Smooth muscle cell (in vitro differentiated cells): Measurements from ENCODE around the gene ATIC. TPM values are rescaled to one million over a fixed set of nuclear protein-coding genes. Genes with fewer than 3 reads are reported as not detected.

Source experiments
- DNase-seq: peaks from one replicate; lab custom pipeline; 2025; ENCODE audit not compliant: unreplicated experiment; lab: John Stamatoyannopoulos, UW
- H2AFZ ChIP-seq: fragments of 200-600 bp; sonication (generic); 2 replicates; pipeline ENCODE4 v1.6.0; 2016; ENCODE audit warnings: antibody characterized with exemption, low read depth, mild to moderate bottlenecking
- H3F3A ChIP-seq: fragments of 200-600 bp; sonication (generic); 2 replicates; pipeline ENCODE4 v1.6.0; 2017; ENCODE audit warnings: antibody characterized with exemption, low read depth
- H3K27ac ChIP-seq: fragments of 200-600 bp; sonication (generic); 2 replicates; pipeline ENCODE4 v1.5.1; 2016; ENCODE audit warnings: low read depth, mild to moderate bottlenecking
- H3K27me3 ChIP-seq: fragments of 200-600 bp; sonication (generic); 2 replicates; pipeline ENCODE4 v1.6.1; 2016; ENCODE audit warnings: low read depth, mild to moderate bottlenecking
- H3K36me3 ChIP-seq: fragments of 200-600 bp; sonication (generic); 2 replicates; pipeline ENCODE4 v1.5.1; 2016; ENCODE audit warnings: low read depth
- H3K4me1 ChIP-seq: fragments of 200-600 bp; sonication (generic); 2 replicates; pipeline ENCODE4 v1.5.1; 2016; ENCODE audit warnings: low read depth
- H3K4me2 ChIP-seq: fragments of 200-600 bp; sonication (generic); 2 replicates; pipeline ENCODE4 v1.6.0; 2016; ENCODE audit warnings: mild to moderate bottlenecking
- H3K4me3 ChIP-seq: fragments of 200-600 bp; sonication (generic); 2 replicates; pipeline ENCODE4 v1.5.1; 2016; ENCODE audit warnings: mild to moderate bottlenecking
- H3K79me2 ChIP-seq: fragments of 200-600 bp; sonication (generic); 2 replicates; pipeline ENCODE4 v1.6.0; 2016; ENCODE audit warnings: low read depth, mild to moderate bottlenecking
- H3K9ac ChIP-seq: fragments of 200-600 bp; sonication (generic); 2 replicates; pipeline ENCODE4 v1.6.0; 2016; ENCODE audit warnings: low read depth
- H3K9me3 ChIP-seq: fragments of 200-600 bp; sonication (generic); replicated peaks from 2 replicates; pipeline ENCODE4 v1.5.1; 2016; ENCODE audit warnings: low read depth
- H4K20me1 ChIP-seq: fragments of 200-600 bp; sonication (generic); 2 replicates; pipeline ENCODE4 v1.6.0; 2016; ENCODE audit warnings: low read depth
- WGBS: methylation state at CpG from one replicate; pipeline ENCODE4 v1.1.7; 2016; ENCODE audit warnings: low lambda C conversion rate; 5-methylcytosine and 5-hydroxymethylcytosine counted together
- polyA plus RNA-seq: library from polyadenylated mRNA; unstranded; fragments of >200 nt; fragmentation: Nextera tagmentation; extraction: Ambion mirVana; gene quantifications from 2 replicates; pipeline ENCODE4 v1.2.1, GENCODE V29; 2016
- total RNA-seq: library from RNA; depleted of rRNA; stranded (reverse); fragments of >200 nt; gene quantifications from 2 replicates; pipeline ENCODE4 v1.2.3, GENCODE V29; 2014
- TF ChIP-seq, protein P1 (sequence below): fragments of 200-600 bp; sonication (generic); IDR thresholded peaks from 2 replicates; pipeline ENCODE4 v1.5.1; 2017; ENCODE audit warnings: borderline replicate concordance, mild to moderate bottlenecking, antibody characterized with exemption; ENCODE audit not compliant: insufficient read depth, poor library complexity, severe bottlenecking

ATIC gene
- total and polyA plus RNA-seq, 2 experiments from 2014 or later: 28.3 to 67.7 TPM

DNA sequence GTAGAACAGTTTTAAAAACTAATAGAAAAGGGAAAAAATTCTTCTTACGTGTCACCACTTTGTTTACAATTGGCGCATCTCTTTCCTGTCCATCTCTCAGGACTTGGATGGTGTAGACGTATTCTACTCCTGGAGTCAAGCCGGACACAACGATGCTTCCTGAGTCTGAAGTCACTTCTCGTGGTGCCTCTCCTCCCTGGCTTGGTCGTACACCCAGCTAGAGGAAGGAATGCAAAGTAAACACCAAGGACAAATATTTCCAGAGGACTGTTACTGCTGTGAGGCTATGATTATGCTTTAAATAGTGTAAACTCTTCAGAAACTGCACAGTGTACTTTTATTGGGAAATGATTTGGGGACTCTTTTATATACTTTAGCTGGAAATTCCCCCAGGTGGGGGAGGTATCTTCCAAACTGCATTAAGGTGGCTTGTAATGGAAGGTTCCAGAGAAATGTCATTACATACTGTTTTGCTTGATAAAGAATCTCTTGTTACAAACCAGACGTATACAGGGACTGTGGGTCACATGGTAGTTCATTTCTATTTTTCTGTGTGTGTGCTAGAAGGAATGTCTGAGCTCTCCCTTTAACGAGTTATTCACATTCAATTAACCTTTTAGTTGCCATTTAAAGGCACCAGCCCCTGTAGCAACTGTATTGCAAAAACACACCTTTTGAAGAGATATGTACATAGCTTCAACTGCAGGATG lies 85.9 kb downstream of the ATIC start:
- WGBS: 59% methylated on average over 9 of the region's 9 CpGs
- H3K4me2 ChIP-seq: peak overlapping the region; percentile 48

DNA sequence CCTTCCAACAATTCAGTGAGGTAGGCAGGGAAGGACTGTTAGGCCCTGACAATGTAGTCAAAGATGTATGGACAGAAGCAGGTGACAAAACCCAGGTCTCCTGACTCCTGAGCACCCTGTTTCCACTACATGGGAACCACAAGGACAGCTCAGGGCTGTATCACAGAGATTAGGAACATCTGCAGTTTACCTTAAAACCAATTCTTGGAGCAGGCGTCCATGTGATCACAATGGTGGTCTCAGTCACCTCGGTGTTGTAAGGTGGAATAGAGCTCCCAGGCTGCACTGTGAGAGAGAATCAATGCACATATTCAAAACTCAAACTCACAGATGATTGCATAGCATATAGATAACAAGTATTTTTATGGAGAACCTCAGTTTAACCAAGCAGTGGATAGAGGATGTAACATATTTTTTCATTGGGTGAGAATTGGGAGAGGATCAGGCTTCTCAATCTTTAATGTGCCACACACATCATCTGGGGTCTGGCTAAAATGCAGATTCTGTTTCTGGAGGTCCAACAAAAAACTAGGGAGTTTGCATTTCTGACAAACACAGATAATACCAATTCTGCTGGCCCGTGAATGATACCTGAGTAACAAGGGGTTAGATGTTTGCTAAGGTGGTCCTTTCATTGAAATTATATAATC lies 87.3 kb downstream of the ATIC start:
- DNase-seq: no peak
- H2AFZ ChIP-seq: no peak overlapping the region
- WGBS: 90% methylated on average over 3 of the region's 3 CpGs
- H3K79me2 ChIP-seq: peaks cover 13% of the 10 kb centered on the region
- H4K20me1 ChIP-seq: peaks cover 100% of the 10 kb centered on the region
- H3K36me3 ChIP-seq: peaks cover 86% of the 10 kb centered on the region
- H3K27me3 ChIP-seq: no peaks in the 10 kb centered on the region
- H3K9me3 ChIP-seq: no peaks in the 10 kb centered on the region
- H3K27ac ChIP-seq: peak overlapping the region; percentile 82
- no peak overlapping the region for H3K9ac ChIP-seq
- H3K4me1 ChIP-seq: no peaks in the 10 kb centered on the region
- no peak overlapping the region for H3K4me3 ChIP-seq
- TF ChIP-seq, protein P1, sequence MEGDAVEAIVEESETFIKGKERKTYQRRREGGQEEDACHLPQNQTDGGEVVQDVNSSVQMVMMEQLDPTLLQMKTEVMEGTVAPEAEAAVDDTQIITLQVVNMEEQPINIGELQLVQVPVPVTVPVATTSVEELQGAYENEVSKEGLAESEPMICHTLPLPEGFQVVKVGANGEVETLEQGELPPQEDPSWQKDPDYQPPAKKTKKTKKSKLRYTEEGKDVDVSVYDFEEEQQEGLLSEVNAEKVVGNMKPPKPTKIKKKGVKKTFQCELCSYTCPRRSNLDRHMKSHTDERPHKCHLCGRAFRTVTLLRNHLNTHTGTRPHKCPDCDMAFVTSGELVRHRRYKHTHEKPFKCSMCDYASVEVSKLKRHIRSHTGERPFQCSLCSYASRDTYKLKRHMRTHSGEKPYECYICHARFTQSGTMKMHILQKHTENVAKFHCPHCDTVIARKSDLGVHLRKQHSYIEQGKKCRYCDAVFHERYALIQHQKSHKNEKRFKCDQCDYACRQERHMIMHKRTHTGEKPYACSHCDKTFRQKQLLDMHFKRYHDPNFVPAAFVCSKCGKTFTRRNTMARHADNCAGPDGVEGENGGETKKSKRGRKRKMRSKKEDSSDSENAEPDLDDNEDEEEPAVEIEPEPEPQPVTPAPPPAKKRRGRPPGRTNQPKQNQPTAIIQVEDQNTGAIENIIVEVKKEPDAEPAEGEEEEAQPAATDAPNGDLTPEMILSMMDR: no peak
- H3F3A ChIP-seq: peaks cover 92% of the 10 kb centered on the region
- H3K4me2 ChIP-seq: no peak overlapping the region

More for the DNA sequence above, 85.9 kb downstream of the ATIC start:
- Histone ChIP-seq H2AFZ (no peak overlapping the region), H3F3A (peaks cover 92% of the 10 kb centered on the region), H3K36me3 (peaks cover 79% of the 10 kb centered on the region), H3K79me2 (peaks cover 14% of the 10 kb centered on the region), H3K4me1 (no peaks in the 10 kb centered on the region), H3K9ac (no peak overlapping the region), H3K27me3 (no peaks in the 10 kb centered on the region), H3K4me3 (no peak overlapping the region), H3K27ac (peak overlapping the region; percentile 82), H3K9me3 (no peaks in the 10 kb centered on the region), H4K20me1 (peaks cover 100% of the 10 kb centered on the region)
- TF ChIP-seq, protein P1: peak; percentile 21
- no peak for DNase-seq

Other genes with a start within 250 kb of the ATIC start
- gene ABCA12, start 173.4 kb upstream of the ATIC start, total RNA-seq: 3.9 and 5.7 TPM in 2 replicates
- 0.47 and 0.59 TPM in 2 replicates for gene ABCA12, start 173.4 kb upstream of the ATIC start, polyA plus RNA-seq
- gene FN1, start 124.0 kb downstream of the ATIC start, total RNA-seq: 21,173 and 21,295 TPM in 2 replicates
- 8,934 and 10,917 TPM in 2 replicates for gene FN1, start 124.0 kb downstream of the ATIC start, polyA plus RNA-seq